H9 (cell line): Measurements from ENCODE around the gene NFS1. TPM values are rescaled to one million over a fixed set of nuclear protein-coding genes. Genes with fewer than 3 reads are reported as not detected.

ENCODE experiments used
- DNase-seq: peaks from one replicate; pipeline ENCODE4 v3.0.0-alpha.2; 2017
- H2AFZ ChIP-seq: one replicate; pipeline ENCODE4 v1.6.1; 2013; ENCODE audit warnings: mild to moderate bottlenecking, low read length, control low read depth, moderate library complexity
- H2AK5ac ChIP-seq: 2 replicates; pipeline ENCODE4 v1.6.1; 2013; ENCODE audit warnings: low read length, control low read depth, mixed read lengths; ENCODE audit not compliant: insufficient read length
- H2BK120ac ChIP-seq: one replicate; pipeline ENCODE4 v1.6.1; 2013; ENCODE audit warnings: low read depth, mild to moderate bottlenecking, low read length, control low read depth, inconsistent platforms; ENCODE audit not compliant: poor library complexity, severe bottlenecking
- H2BK12ac ChIP-seq: 2 replicates; pipeline ENCODE4 v1.6.1; 2013; ENCODE audit warnings: low read length, control low read depth, mixed read lengths, low read depth; ENCODE audit not compliant: insufficient read length
- H2BK15ac ChIP-seq: 2 replicates; pipeline ENCODE4 v1.6.1; 2013; ENCODE audit warnings: low read depth, low read length, control low read depth
- H2BK20ac ChIP-seq: one replicate; pipeline ENCODE4 v1.6.1; 2013; ENCODE audit warnings: low read depth, mild to moderate bottlenecking, low read length, control low read depth, inconsistent platforms; ENCODE audit not compliant: poor library complexity, severe bottlenecking
- H2BK5ac ChIP-seq: 2 replicates; pipeline ENCODE4 v1.6.1; 2013; ENCODE audit warnings: low read length, control low read depth, mixed read lengths; ENCODE audit not compliant: insufficient read length
- H3K14ac ChIP-seq: 2 replicates; pipeline ENCODE4 v1.6.1; 2013; ENCODE audit warnings: low read length, control low read depth; ENCODE audit not compliant: insufficient read depth
- H3K18ac ChIP-seq: 2 replicates; pipeline ENCODE4 v1.6.1; 2013; ENCODE audit warnings: low read depth, mild to moderate bottlenecking, mixed read lengths, low read length, control low read depth; ENCODE audit not compliant: insufficient read length
- H3K23ac ChIP-seq: 2 replicates; pipeline ENCODE4 v1.6.1; 2013; ENCODE audit warnings: low read length, control low read depth, mixed read lengths, low read depth; ENCODE audit not compliant: insufficient read length
- H3K23me2 ChIP-seq: 2 replicates; pipeline ENCODE4 v1.6.1; 2013; ENCODE audit warnings: low read depth, mild to moderate bottlenecking, mixed read lengths, low read length, control low read depth; ENCODE audit not compliant: insufficient read length, poor library complexity, severe bottlenecking
- H3K27ac ChIP-seq: 2 replicates; pipeline ENCODE4 v1.5.1; 2013; ENCODE audit warnings: low read length, control low read depth, mixed read lengths, low read depth; ENCODE audit not compliant: insufficient read length
- H3K27me3 ChIP-seq: 2 replicates; pipeline ENCODE4 v1.6.1; 2013; ENCODE audit warnings: low read length, control low read depth, inconsistent platforms; ENCODE audit not compliant: insufficient read depth
- H3K4ac ChIP-seq: 2 replicates; pipeline ENCODE4 v1.6.1; 2013; ENCODE audit warnings: low read depth, mild to moderate bottlenecking, control low read depth, inconsistent platforms, low read length, moderate library complexity
- H3K4me1 ChIP-seq: 2 replicates; pipeline ENCODE4 v1.6.1; 2013; ENCODE audit warnings: low read length, control low read depth, inconsistent platforms; ENCODE audit not compliant: insufficient read depth
- H3K4me2 ChIP-seq: 2 replicates; pipeline ENCODE4 v1.6.1; 2013; ENCODE audit warnings: low read length, control low read depth, mixed read lengths; ENCODE audit not compliant: insufficient read length, insufficient read depth
- H3K56ac ChIP-seq: 2 replicates; pipeline ENCODE4 v1.6.1; 2013; ENCODE audit warnings: low read depth, mild to moderate bottlenecking, mixed read lengths, low read length, control low read depth; ENCODE audit not compliant: insufficient read length
- H3K79me1 ChIP-seq: 2 replicates; pipeline ENCODE4 v1.6.1; 2013; ENCODE audit warnings: low read depth, mild to moderate bottlenecking, moderate library complexity, low read length, control low read depth, inconsistent platforms; ENCODE audit not compliant: insufficient read depth, poor library complexity, severe bottlenecking
- H3K79me2 ChIP-seq: 2 replicates; pipeline ENCODE4 v1.6.1; 2013; ENCODE audit warnings: low read length, control low read depth, inconsistent platforms; ENCODE audit not compliant: insufficient read depth
- H3K9ac ChIP-seq: 2 replicates; pipeline ENCODE4 v1.6.1; 2013; ENCODE audit warnings: low read length, control low read depth, mixed read lengths; ENCODE audit not compliant: insufficient read length; ENCODE audit errors: extremely low read depth
- H3K9me3 ChIP-seq: one replicate; pipeline ENCODE4 v1.6.1; 2013; ENCODE audit warnings: low read depth, low read length, inconsistent platforms; ENCODE audit not compliant: control insufficient read depth
- H3T11ph ChIP-seq: one replicate; pipeline ENCODE4 v1.6.1; 2013; ENCODE audit warnings: mild to moderate bottlenecking, low read length, control low read depth, inconsistent platforms
- H4K20me1 ChIP-seq: one replicate; pipeline ENCODE4 v1.6.1; 2013; ENCODE audit not compliant: control insufficient read depth, insufficient read length, insufficient read depth
- H4K5ac ChIP-seq: 2 replicates; pipeline ENCODE4 v1.6.1; 2013; ENCODE audit warnings: low read depth, mild to moderate bottlenecking, mixed read lengths, low read length, control low read depth; ENCODE audit not compliant: insufficient read length
- H4K8ac ChIP-seq: replicated peaks from 2 replicates; pipeline ENCODE4 v1.6.1; 2013; ENCODE audit warnings: low read length, control low read depth, mixed read lengths, low read depth; ENCODE audit not compliant: insufficient read length
- H4K91ac ChIP-seq: 2 replicates; pipeline ENCODE4 v1.6.1; 2013; ENCODE audit warnings: low read depth, mild to moderate bottlenecking, moderate library complexity, mixed read lengths, low read length, control low read depth; ENCODE audit not compliant: insufficient read length
- H3K27ac Mint-ChIP-seq, 3 experiments: 2 replicates in 2 of 3; 3 replicates in 1 of 3; pipeline ENCODE4 v1.8.0; 2020 to 2021; ENCODE audit warnings: mixed read lengths in 3 of 3, mild to moderate bottlenecking in 1 of 3, moderate library complexity in 1 of 3
- H3K27me3 Mint-ChIP-seq: 2 replicates; pipeline ENCODE4 v1.8.0; 2021; ENCODE audit warnings: low read depth, mild to moderate bottlenecking, moderate library complexity, mixed read lengths
- H3K36me3 Mint-ChIP-seq, 3 experiments: 2 replicates in 2 of 3; 3 replicates in 1 of 3; pipeline ENCODE4 v1.8.0; 2020 to 2021; ENCODE audit warnings: low read depth in 3 of 3, mixed read lengths in 3 of 3; ENCODE audit not compliant: insufficient read depth in 1 of 3
- H3K4me1 Mint-ChIP-seq, 2 experiments: 2 replicates each; pipeline ENCODE4 v1.8.0; 2020; ENCODE audit warnings: mixed read lengths in 2 of 2
- H3K4me3 Mint-ChIP-seq, 2 experiments: 2 replicates in 1 of 2; 3 replicates in 1 of 2; pipeline ENCODE4 v1.8.0; 2020 to 2021; ENCODE audit warnings: mild to moderate bottlenecking in 2 of 2, mixed read lengths in 2 of 2, moderate library complexity in 1 of 2
- H3K9me3 Mint-ChIP-seq, 2 experiments: 2 replicates in 1 of 2; 3 replicates in 1 of 2; pipeline ENCODE4 v1.8.0; 2020; ENCODE audit warnings: mild to moderate bottlenecking in 2 of 2, mixed read lengths in 2 of 2, moderate library complexity in 1 of 2
- CTCF ChIP-seq: fragments of 200-600 bp; sonication (generic); conservative IDR thresholded peaks from 3 replicates; pipeline ENCODE4 v1.8.0; 2021; ENCODE audit warnings: antibody characterized with exemption, mild to moderate bottlenecking
- WGBS: extraction: QIAGEN DNeasy Blood & Tissue Kit; methylation state at CpG from one replicate; pipeline ENCODE4 v1.1.7; 2013; ENCODE audit warnings: missing lambda C conversion rate, low lambda C conversion rate, mixed read lengths; ENCODE audit not compliant: insufficient read length; ENCODE audit errors: extremely low coverage; 5-methylcytosine and 5-hydroxymethylcytosine counted together
- total RNA-seq: library from RNA; stranded (reverse); gene quantifications from 2 replicates; pipeline ENCODE4 v1.2.1, GENCODE V29; 2021

Gene NFS1
- total RNA-seq, 1 experiment from 2014 or later, result 26.6 TPM

DNA sequence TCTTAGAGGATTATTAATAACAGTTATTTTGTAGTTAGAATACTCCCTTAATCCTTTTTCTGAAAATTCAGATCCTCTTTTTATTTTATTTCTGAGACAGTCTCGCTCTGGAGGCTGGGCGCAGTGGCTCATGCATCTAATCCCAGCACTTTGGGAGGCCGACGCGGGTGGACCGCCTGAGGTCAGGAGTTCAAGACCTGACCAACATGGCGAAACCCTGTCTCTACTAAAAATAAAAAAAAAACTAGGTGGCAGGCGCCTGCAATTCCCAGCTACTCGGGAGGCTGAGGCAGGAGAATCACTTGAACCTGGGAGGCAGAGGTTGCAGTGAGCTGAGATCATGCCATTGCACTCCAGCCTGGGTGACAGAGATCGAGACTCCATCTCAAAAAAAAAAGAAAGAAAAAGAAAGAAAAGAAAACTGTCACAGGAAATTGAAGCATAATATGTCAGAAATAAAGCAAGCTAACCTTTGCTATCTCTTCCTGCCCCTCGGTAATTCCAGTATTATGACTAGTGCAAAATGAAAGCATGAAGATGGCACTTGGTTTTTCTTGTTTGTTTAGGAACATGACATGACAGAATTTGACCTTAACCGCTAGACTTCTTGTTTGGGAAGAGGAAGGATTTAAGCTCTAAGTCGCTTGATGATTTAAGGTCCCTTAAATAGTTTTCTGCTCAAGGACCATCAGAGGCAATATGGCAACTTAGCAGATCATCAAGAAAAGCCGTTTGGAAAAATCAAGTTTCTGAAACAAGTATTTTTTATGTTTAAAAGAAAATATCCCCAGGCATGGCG lies 44.7 kb upstream of the NFS1 start:
- no peaks in the 10 kb centered on the region; the same call in 1 of the 2 replicates for H3K27me3 Mint-ChIP-seq
- Histone ChIP-seq H3K56ac (no peak overlapping the region), H4K20me1 (no peaks in the 10 kb centered on the region), H2BK20ac (no peak overlapping the region), H2AFZ (no peak overlapping the region), H3K4me2 (no peak overlapping the region), H3K9ac (peak overlapping the region; percentile 95), H3K23ac (no peak overlapping the region), H2BK120ac (no peak overlapping the region), H3K23me2 (peaks cover 4% of the 10 kb centered on the region), H2AK5ac (no peak overlapping the region), H3K79me1 (peaks cover 2% of the 10 kb centered on the region), H3T11ph (no peak overlapping the region), H2BK5ac (no peak overlapping the region), H3K9me3 (no peaks in the 10 kb centered on the region), H3K4ac (no peak overlapping the region), H2BK15ac (no peak overlapping the region), H2BK12ac (no peak overlapping the region), H3K4me1 (no peaks in the 10 kb centered on the region), H3K14ac (no peak overlapping the region), H3K79me2 (peaks cover 21% of the 10 kb centered on the region), H4K91ac (no peak overlapping the region), H3K18ac (no peak overlapping the region), H4K8ac (no peak overlapping the region), H3K27me3 (no peaks in the 10 kb centered on the region), H4K5ac (no peak overlapping the region), H3K27ac (no peak overlapping the region)
- WGBS, result no CpG with 5 or more reads among the region's 15 CpGs
- H3K9me3 Mint-ChIP-seq, result peaks cover 3 to 6% of the 10 kb centered on the region in 2 experiments; a peak in 4 of 5 replicates
- TF ChIP-seq CTCF, result no peak
- H3K4me1 Mint-ChIP-seq, result peaks cover 19 to 24% of the 10 kb centered on the region in 2 experiments
- H3K27ac Mint-ChIP-seq, result peak overlapping the region; percentile 44 to 90 (median 87); a peak in 5 of 7 replicates
- no peak for DNase-seq
- H3K4me3 Mint-ChIP-seq, result peak overlapping the region; percentile 99
- H3K36me3 Mint-ChIP-seq, result peaks cover 20 to 31% (median 25%) of the 10 kb centered on the region in 3 experiments
